Ovary (tissue), 9 donors: ENCODE results near the gene WNK2. TPM values are rescaled to one million over a fixed set of nuclear protein-coding genes. Genes with fewer than 3 reads are reported as not detected.

ENCODE experiments used
- DNase-seq, 5 donors: peaks; one replicate each; pipeline ENCODE4 v3.0.0-alpha.2; 2019 to 2020
- H3K27ac ChIP-seq, 2 donors: fragments of 200-600 bp; one replicate each; pipeline versions ENCODE4 v1.5.1 to v1.8.0; 2019 to 2022
- H3K27me3 ChIP-seq: fragments of 200-600 bp; one replicate; pipeline ENCODE4 v1.8.0; 2022
- H3K36me3 ChIP-seq: fragments of 200-600 bp; sonication (generic); one replicate; pipeline ENCODE4 v1.5.1; 2019
- H3K4me1 ChIP-seq: one replicate; pipeline ENCODE4 v1.8.1; 2013; ENCODE audit warnings: mild to moderate bottlenecking, moderate library complexity; ENCODE audit not compliant: insufficient read depth
- H3K4me3 ChIP-seq: fragments of 200-600 bp; sonication (generic); one replicate; pipeline ENCODE4 v1.5.1; 2017
- H3K9me3 ChIP-seq, 2 donors: fragments of 200-600 bp in 1 of 2; sonication (generic) in 1 of 2; one replicate each; pipeline versions ENCODE4 v1.5.1 to v1.8.1; 2013 to 2019; ENCODE audit warnings: mild to moderate bottlenecking in 1 of 2, moderate library complexity in 1 of 2
- CTCF ChIP-seq, 3 donors: fragments of 450-650 bp in 2 of 3; fragments of 200-600 bp in 1 of 3; IDR thresholded peaks; one replicate each; pipeline versions ENCODE4 v1.5.1 to v1.8.0; 2016 to 2022; ENCODE audit warnings: antibody characterized with exemption in 3 of 3, mild to moderate bottlenecking in 1 of 3
- EP300 ChIP-seq: sonication (generic); formaldehyde crosslinking; IDR thresholded peaks from one replicate; pipeline ENCODE4 v1.6.1; 2017; ENCODE audit warnings: antibody characterized with exemption
- POLR2A ChIP-seq: fragments of 450-650 bp; IDR thresholded peaks from one replicate; pipeline ENCODE4 v1.6.1; 2017; ENCODE audit warnings: antibody characterized with exemption, mild to moderate bottlenecking, moderate library complexity
- WGBS, 3 donors: extraction: QIAGEN DNeasy Blood & Tissue Kit in 1 of 3; methylation state at CpG; one replicate each; pipeline versions ENCODE4 v1.1.5 to v1.1.7; 2013 to 2017; 5-methylcytosine and 5-hydroxymethylcytosine counted together
- intact Hi-C, 4 donors: fragments of 100-400 bp; cut with DNase I; formaldehyde crosslinking; loops; one replicate each; pipeline versions ENCODE4 v1.11.0 to v1.15.1; 2022 to 2023
- polyA plus RNA-seq, 2 donors: library from polyadenylated mRNA; stranded (reverse); fragments of 200-250 nt in 1 of 2; fragments of 350-450 nt in 1 of 2; fragmentation: Illumina TruSeq in 1 of 2; extraction: RNeasy Lipid Tissue Mini Kit (QIAGEN cat#74804) in 1 of 2; gene quantifications; one replicate each; pipeline ENCODE4 v1.2.3, GENCODE V29; 2013 to 2014
- total RNA-seq, 7 donors: library from RNA; depleted of rRNA in 2 of 7; stranded (reverse); fragments of >200 nt in 2 of 7; fragmentation: NEBNext Ultra II Directional in 3 of 7; extraction: Animal tissue kit (Norgen Biotek cat#: 25700) in 3 of 7; gene quantifications; one replicate each; pipeline versions ENCODE4 v1.1.0 to v1.2.4, GENCODE V29; 2016 to 2023
- donor health status: DM: no; HTN: no; CAD: no; lungs with moderate emphysema.
- donor health status: DM: no; HTN: no; CAD: no.
- donor health status: Bipolar disorder and iron deficiency.
- donor health status: DM: yes; HTN: yes; CAD: no.
- donor health status: DM: no; HTN: no; CAD: no.
- donor health status: DM: yes; HTN: yes; CAD: no.

The WNK2 gene
- total and polyA plus RNA-seq, 9 donors: 0.53 to 24.7 (median 4.4) TPM

GRCh38 chr9:93218161-93218560 lies 34.2 kb downstream of the WNK2 start:
- Histone ChIP-seq H3K27me3 (no peaks in the 10 kb centered on the region), H3K4me3 (no peak overlapping the region), H3K4me1 (no peaks in the 10 kb centered on the region), H3K36me3 (no peaks in the 10 kb centered on the region), H3K9me3 (no peaks in the 10 kb centered on the region), H3K27ac (no peak overlapping the region)
- TF ChIP-seq EP300: no peak
- TF ChIP-seq POLR2A: no peak
- TF ChIP-seq CTCF (IDR thresholded peaks at IDR 0.05): no peak
- intact Hi-C loops: no loop called here
- WGBS, 3 donors: 93 to 95% (median 94%) methylated on average over 6 of the region's 6 CpGs
- DNase-seq: no peak

GRCh38 chr9:93218671-93219420 lies 34.9 kb downstream of the WNK2 start:
- H3K36me3 ChIP-seq: no peaks in the 10 kb centered on the region
- DNase-seq: no peak
- H3K27ac ChIP-seq: no peak overlapping the region
- intact Hi-C loops: no loop called here
- WGBS, 3 donors: 80 to 93% (median 89%) methylated on average over 11 of the region's 11 CpGs
- no peaks in the 10 kb centered on the region for H3K9me3 ChIP-seq
- TF ChIP-seq EP300 (no peak), CTCF (IDR thresholded peaks at IDR 0.05) (no peak), POLR2A (no peak)
- no peak overlapping the region for H3K4me3 ChIP-seq
- H3K4me1 ChIP-seq: no peaks in the 10 kb centered on the region
- H3K27me3 ChIP-seq: no peaks in the 10 kb centered on the region

- no peak for TF ChIP-seq CTCF (IDR thresholded peaks at IDR 0.05)
- Histone ChIP-seq H3K27ac (no peak overlapping the region), H3K4me1 (no peaks in the 10 kb centered on the region), H3K4me3 (no peak overlapping the region), H3K36me3 (no peaks in the 10 kb centered on the region), H3K9me3 (no peaks in the 10 kb centered on the region), H3K27me3 (no peaks in the 10 kb centered on the region)
- no peak for DNase-seq
- intact Hi-C loops: no loop called here
- WGBS, 3 donors: 92 to 97% (median 93%) methylated on average over 5 of the region's 5 CpGs
Observed at GRCh38 chr9:93219692-93220091, 35.8 kb downstream of the WNK2 start.

- H3K4me1 ChIP-seq: no peaks in the 10 kb centered on the region
- intact Hi-C loops: no loop called here
- no peak overlapping the region for H3K4me3 ChIP-seq
- 67 to 92% (median 68%) methylated on average over 4 of the region's 4 CpGs for WGBS, 3 donors
- TF ChIP-seq EP300 (no peak), POLR2A (no peak), CTCF (IDR thresholded peaks at IDR 0.05) (no peak)
- H3K27me3 ChIP-seq: no peaks in the 10 kb centered on the region
- no peak overlapping the region for H3K27ac ChIP-seq
- no peaks in the 10 kb centered on the region for H3K9me3 ChIP-seq
- H3K36me3 ChIP-seq: no peaks in the 10 kb centered on the region
- no peak for DNase-seq
Observed at GRCh38 chr9:93220627-93221026, 36.7 kb downstream of the WNK2 start.
